ENCODE data around the gene KIF3B.
"Not testable (repeated sequence)": the region's sequence is repeated elsewhere in the genome, so short reads cannot be mapped to it uniquely, and the experiment has no call there.

Gene KIF3B

GRCh38 chr20:32297439-32297838 is 20.0 kb downstream of the KIF3B start:
- no peak for DNase-seq

- DNase-seq = no peak
Measured at GRCh38 chr20:32300647-32301046, 23.2 kb downstream of the KIF3B start.

- no peak for DNase-seq
Measured at GRCh38 chr20:32301719-32302506, 24.5 kb downstream of the KIF3B start.

GRCh38 chr20:32302507-32302872 is 25.0 kb downstream of the KIF3B start:
- no peak for DNase-seq

- DNase-seq = no peak
Measured at GRCh38 chr20:32304131-32304746, 26.8 kb downstream of the KIF3B start.

GRCh38 chr20:32312718-32313424 is 35.4 kb downstream of the KIF3B start:
- DNase-seq = no peak

GRCh38 chr20:32314768-32315167 is 37.3 kb downstream of the KIF3B start:
- no peak for DNase-seq

- no peak for DNase-seq
Measured at GRCh38 chr20:32315399-32315798, 37.9 kb downstream of the KIF3B start.

- no peak for DNase-seq
Measured at GRCh38 chr20:32315891-32316290, 38.4 kb downstream of the KIF3B start.

GRCh38 chr20:32316667-32317066 is 39.2 kb downstream of the KIF3B start:
- DNase-seq = no peak

- no peak for DNase-seq
Measured at GRCh38 chr20:32319100-32319499, 41.6 kb downstream of the KIF3B start.

GRCh38 chr20:32320305-32320704 is 42.9 kb downstream of the KIF3B start:
- no peak for DNase-seq

GRCh38 chr20:32321390-32321789 is 43.9 kb downstream of the KIF3B start:
- no peak for DNase-seq

GRCh38 chr20:32322260-32322659 is 44.8 kb downstream of the KIF3B start:
- not testable (repeated sequence) for DNase-seq

- not testable (repeated sequence) for DNase-seq
Measured at GRCh38 chr20:32323761-32324160, 46.3 kb downstream of the KIF3B start.

- DNase-seq = no peak
Measured at GRCh38 chr20:32325706-32326503, 48.5 kb downstream of the KIF3B start.

GRCh38 chr20:32326504-32326845 is 49.0 kb downstream of the KIF3B start:
- DNase-seq = no peak

- no peak for DNase-seq
Measured at GRCh38 chr20:32327087-32327681, 49.7 kb downstream of the KIF3B start.

- DNase-seq = no peak
Measured at GRCh38 chr20:32329817-32330554, 52.5 kb downstream of the KIF3B start.

GRCh38 chr20:32330555-32330897 is 53.1 kb downstream of the KIF3B start:
- no peak for DNase-seq

GRCh38 chr20:32332614-32333013 is 55.2 kb downstream of the KIF3B start:
- no peak for DNase-seq
